Measurements from ENCODE around the gene CELF4.

Gene CELF4

GRCh38 chr18:37414816-37415215, 150.8 kb downstream of the CELF4 start:
- no peak for DNase-seq (ENCODE audit: low spot score)

GRCh38 chr18:37412829-37413228, 152.8 kb downstream of the CELF4 start:
- DNase-seq (ENCODE audit: low spot score), result no peak

GRCh38 chr18:37412333-37412732, 153.3 kb downstream of the CELF4 start:
- no peak for DNase-seq (ENCODE audit: low spot score)

GRCh38 chr18:37409878-37410277, 155.7 kb downstream of the CELF4 start:
- DNase-seq (ENCODE audit: low spot score), result no peak

- DNase-seq (ENCODE audit: low spot score), result no peak
These were observed 156.8 kb downstream of the CELF4 start for GRCh38 chr18:37408676-37409265.

- no peak for DNase-seq (ENCODE audit: low spot score)
These were observed 158.0 kb downstream of the CELF4 start for GRCh38 chr18:37407571-37407970.

GRCh38 chr18:37405772-37406171, 159.8 kb downstream of the CELF4 start:
- no peak for DNase-seq (ENCODE audit: low spot score)

GRCh38 chr18:37405229-37405628, 160.4 kb downstream of the CELF4 start:
- no peak for DNase-seq (ENCODE audit: low spot score)

- no peak for DNase-seq (ENCODE audit: low spot score)
These were observed 161.8 kb downstream of the CELF4 start for GRCh38 chr18:37403788-37404187.

- no peak for DNase-seq (ENCODE audit: low spot score)
These were observed 162.4 kb downstream of the CELF4 start for GRCh38 chr18:37403100-37403781.

GRCh38 chr18:37402735-37403099, 162.9 kb downstream of the CELF4 start:
- no peak for DNase-seq (ENCODE audit: low spot score)

GRCh38 chr18:37400802-37401201, 164.8 kb downstream of the CELF4 start:
- no peak for DNase-seq (ENCODE audit: low spot score)

GRCh38 chr18:37398248-37398920, 167.2 kb downstream of the CELF4 start:
- DNase-seq (ENCODE audit: low spot score), result no peak

GRCh38 chr18:37397814-37398213, 167.8 kb downstream of the CELF4 start:
- no peak for DNase-seq (ENCODE audit: low spot score)

GRCh38 chr18:37396971-37397720, 168.5 kb downstream of the CELF4 start:
- no peak for DNase-seq (ENCODE audit: low spot score)

- no peak for DNase-seq (ENCODE audit: low spot score)
These were observed 170.0 kb downstream of the CELF4 start for GRCh38 chr18:37395631-37396030.

- DNase-seq (ENCODE audit: low spot score), result no peak
These were observed 170.5 kb downstream of the CELF4 start for GRCh38 chr18:37395138-37395537.

GRCh38 chr18:37394610-37394965, 171.0 kb downstream of the CELF4 start:
- no peak for DNase-seq (ENCODE audit: low spot score)

- DNase-seq (ENCODE audit: low spot score), result peak; percentile 94
These were observed 171.5 kb downstream of the CELF4 start for GRCh38 chr18:37393945-37394609.

- DNase-seq (ENCODE audit: low spot score), result peak; percentile 80
These were observed 172.3 kb downstream of the CELF4 start for GRCh38 chr18:37393221-37393827.

GRCh38 chr18:37392648-37393047, 172.9 kb downstream of the CELF4 start:
- no peak for DNase-seq (ENCODE audit: low spot score)

Measured in globus pallidus (tissue), 1 donor.